Lower lobe of right lung (tissue), 2 donors: Measurements from ENCODE around the gene PCED1B. TPM values are rescaled to one million over a fixed set of nuclear protein-coding genes. Genes with fewer than 3 reads are reported as not detected.
"Not testable (repeated sequence)": the region's sequence is repeated elsewhere in the genome, so short reads cannot be mapped to it uniquely, and the experiment has no call there.

Experiments used
- ATAC-seq, 2 donors: fragments of 200-7000 bp; cut with Tn5 transposase; one replicate each; pipeline ENCODE4 v1.9.1; 2020 to 2022; ENCODE audit warnings: mild to moderate bottlenecking in 2 of 2, moderate library complexity in 2 of 2
- DNase-seq: peaks from one replicate; pipeline ENCODE4 v3.0.0-alpha.2; 2020
- H3K27ac ChIP-seq: fragments of 200-600 bp; one replicate; pipeline ENCODE4 v1.8.0; 2022
- H3K27me3 ChIP-seq: fragments of 200-600 bp; one replicate; pipeline ENCODE4 v1.8.0; 2022; ENCODE audit warnings: low read depth
- H3K36me3 ChIP-seq: fragments of 200-600 bp; one replicate; pipeline ENCODE4 v1.8.0; 2022; ENCODE audit warnings: mild to moderate bottlenecking
- H3K4me1 ChIP-seq: fragments of 200-600 bp; one replicate; pipeline ENCODE4 v1.8.0; 2022
- H3K4me3 ChIP-seq: fragments of 200-600 bp; one replicate; pipeline ENCODE4 v1.8.0; 2022; ENCODE audit warnings: mild to moderate bottlenecking
- H3K9me3 ChIP-seq: fragments of 200-600 bp; one replicate; pipeline ENCODE4 v1.8.0; 2022
- intact Hi-C: fragments of 100-400 bp; cut with DNase I; formaldehyde crosslinking; loops from one replicate; pipeline ENCODE4 v1.11.0; 2022
- total RNA-seq: library from RNA; stranded (reverse); fragmentation: NEBNext Ultra II Directional; extraction: Animal tissue kit (Norgen Biotek cat#: 25700); gene quantifications from one replicate; pipeline ENCODE4 v1.2.1, GENCODE V29; 2021
- TF ChIP-seq, protein P1 (sequence below): fragments of 200-600 bp; IDR thresholded peaks from one replicate; pipeline ENCODE4 v1.8.0; 2022; ENCODE audit warnings: antibody characterized with exemption, mild to moderate bottlenecking
- donor health status: DM: no; HTN: yes; CAD: no; lungs with severe emphysema.

The PCED1B gene
- total RNA-seq, 1 donor from 2014 or later: 13.4 TPM

DNA sequence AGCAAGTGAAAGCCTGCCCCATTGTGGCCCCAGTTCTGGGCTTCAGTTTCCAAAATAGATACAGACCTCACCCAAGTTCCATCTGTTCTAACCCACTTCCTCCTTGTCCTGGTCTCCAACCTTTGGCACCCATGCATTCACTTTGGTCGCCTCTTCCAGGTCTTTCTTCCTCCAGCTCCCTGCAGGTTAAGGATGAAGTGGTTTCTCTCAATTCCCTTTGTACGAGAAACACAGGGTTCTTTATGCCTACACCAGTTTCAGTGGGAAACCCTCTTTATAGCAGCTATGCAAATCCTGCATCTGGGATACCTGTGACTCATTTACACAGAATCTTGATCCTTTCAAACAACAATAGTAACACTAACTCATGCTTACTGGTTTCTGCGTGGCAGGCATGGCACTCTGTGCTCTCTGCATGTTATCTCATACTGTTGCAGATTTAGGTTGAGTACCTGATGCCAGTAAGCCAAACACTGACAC, 110.9 kb downstream of the PCED1B start:
- ATAC-seq (peak; percentile 26 to 37), DNase-seq (no peak)
- no peaks in the 10 kb centered on the region for H3K36me3 ChIP-seq
- H3K4me1 ChIP-seq: peaks cover 41% of the 10 kb centered on the region
- TF ChIP-seq, protein P1, sequence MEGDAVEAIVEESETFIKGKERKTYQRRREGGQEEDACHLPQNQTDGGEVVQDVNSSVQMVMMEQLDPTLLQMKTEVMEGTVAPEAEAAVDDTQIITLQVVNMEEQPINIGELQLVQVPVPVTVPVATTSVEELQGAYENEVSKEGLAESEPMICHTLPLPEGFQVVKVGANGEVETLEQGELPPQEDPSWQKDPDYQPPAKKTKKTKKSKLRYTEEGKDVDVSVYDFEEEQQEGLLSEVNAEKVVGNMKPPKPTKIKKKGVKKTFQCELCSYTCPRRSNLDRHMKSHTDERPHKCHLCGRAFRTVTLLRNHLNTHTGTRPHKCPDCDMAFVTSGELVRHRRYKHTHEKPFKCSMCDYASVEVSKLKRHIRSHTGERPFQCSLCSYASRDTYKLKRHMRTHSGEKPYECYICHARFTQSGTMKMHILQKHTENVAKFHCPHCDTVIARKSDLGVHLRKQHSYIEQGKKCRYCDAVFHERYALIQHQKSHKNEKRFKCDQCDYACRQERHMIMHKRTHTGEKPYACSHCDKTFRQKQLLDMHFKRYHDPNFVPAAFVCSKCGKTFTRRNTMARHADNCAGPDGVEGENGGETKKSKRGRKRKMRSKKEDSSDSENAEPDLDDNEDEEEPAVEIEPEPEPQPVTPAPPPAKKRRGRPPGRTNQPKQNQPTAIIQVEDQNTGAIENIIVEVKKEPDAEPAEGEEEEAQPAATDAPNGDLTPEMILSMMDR: no peak
- intact Hi-C loops: no loop called here
- no peak overlapping the region for H3K4me3 ChIP-seq
- peak overlapping the region; percentile 51 for H3K27ac ChIP-seq
- H3K27me3 ChIP-seq: no peaks in the 10 kb centered on the region
- no peaks in the 10 kb centered on the region for H3K9me3 ChIP-seq

DNA sequence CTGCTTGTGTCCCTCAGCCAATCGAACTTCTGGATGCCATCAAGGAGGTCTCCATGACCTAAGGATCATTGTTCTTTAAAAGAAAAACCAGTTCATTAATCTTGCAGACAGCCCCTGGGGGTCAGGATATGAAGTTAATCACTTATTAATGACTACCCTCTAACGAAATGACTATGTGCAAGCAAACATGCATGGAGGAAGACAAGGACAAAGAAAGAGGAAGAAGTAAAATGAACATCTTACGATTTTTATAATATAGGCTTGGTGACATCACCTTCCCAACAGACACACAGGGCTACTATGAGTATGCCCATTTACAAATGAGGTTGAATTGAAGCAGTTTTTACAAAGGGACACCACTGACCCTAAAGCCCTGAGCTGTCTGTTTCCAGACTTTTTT, 111.5 kb downstream of the PCED1B start:
- Histone ChIP-seq H3K27ac (peak overlapping the region; percentile 5), H3K9me3 (no peaks in the 10 kb centered on the region), H3K4me1 (peaks cover 41% of the 10 kb centered on the region), H3K27me3 (no peaks in the 10 kb centered on the region), H3K4me3 (no peak overlapping the region), H3K36me3 (no peaks in the 10 kb centered on the region)
- ATAC-seq (peak in 1 of 2 donors; percentile 39), DNase-seq (no peak)
- intact Hi-C loops: no loop called here
- TF ChIP-seq, protein P1: no peak

DNA sequence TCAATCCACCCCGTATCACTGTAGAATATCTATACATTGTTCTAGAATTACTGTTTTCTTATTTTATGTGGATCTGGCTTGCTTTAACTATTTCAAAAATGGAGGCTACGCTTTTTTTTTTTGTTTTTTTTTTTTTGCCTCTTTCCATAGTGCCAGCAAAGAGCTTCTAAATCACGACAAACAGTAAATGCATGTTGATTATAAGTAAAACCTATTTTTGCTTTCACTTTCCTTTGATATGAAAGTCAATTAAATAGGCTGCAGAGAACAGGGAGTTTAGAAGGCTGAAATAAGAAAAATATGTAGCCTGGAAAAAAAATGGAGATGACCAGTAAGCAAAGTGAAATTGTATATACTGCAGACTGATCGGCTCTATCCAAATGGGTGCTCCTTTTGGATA, 112.6 kb downstream of the PCED1B start:
- H3K4me3 ChIP-seq: no peak overlapping the region
- H3K36me3 ChIP-seq: no peaks in the 10 kb centered on the region
- no peaks in the 10 kb centered on the region for H3K9me3 ChIP-seq
- intact Hi-C loops: no loop called here
- TF ChIP-seq, protein P1: no peak
- no peak for DNase-seq
- H3K4me1 ChIP-seq: peaks cover 41% of the 10 kb centered on the region
- no peak overlapping the region for H3K27ac ChIP-seq
- H3K27me3 ChIP-seq: no peaks in the 10 kb centered on the region
- no peak for ATAC-seq

DNA sequence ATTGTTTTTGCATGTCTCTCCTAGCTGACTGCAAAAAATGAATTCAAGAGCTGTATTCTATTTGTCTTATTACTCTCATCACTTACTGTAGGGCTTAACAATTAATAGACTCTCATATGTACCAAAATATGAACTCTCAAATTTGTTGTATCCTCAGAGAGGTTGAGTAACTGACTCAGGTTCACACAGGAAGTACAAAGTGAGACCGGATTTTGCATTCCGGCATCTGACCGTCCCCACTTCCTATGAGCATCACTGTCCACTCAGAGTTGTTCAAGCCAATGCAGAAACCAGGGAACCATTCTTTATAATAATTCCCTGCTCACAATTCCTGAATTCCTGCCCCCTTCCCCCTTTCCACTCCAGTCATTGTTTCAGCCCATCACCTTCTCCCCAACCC, 113.6 kb downstream of the PCED1B start:
- Histone ChIP-seq H3K4me1 (peaks cover 41% of the 10 kb centered on the region), H3K9me3 (no peaks in the 10 kb centered on the region), H3K4me3 (no peak overlapping the region), H3K27me3 (no peaks in the 10 kb centered on the region), H3K36me3 (no peaks in the 10 kb centered on the region), H3K27ac (no peak overlapping the region)
- intact Hi-C loops: no loop called here
- DNase-seq: no peak
- ATAC-seq: no peak
- TF ChIP-seq, protein P1: no peak

DNA sequence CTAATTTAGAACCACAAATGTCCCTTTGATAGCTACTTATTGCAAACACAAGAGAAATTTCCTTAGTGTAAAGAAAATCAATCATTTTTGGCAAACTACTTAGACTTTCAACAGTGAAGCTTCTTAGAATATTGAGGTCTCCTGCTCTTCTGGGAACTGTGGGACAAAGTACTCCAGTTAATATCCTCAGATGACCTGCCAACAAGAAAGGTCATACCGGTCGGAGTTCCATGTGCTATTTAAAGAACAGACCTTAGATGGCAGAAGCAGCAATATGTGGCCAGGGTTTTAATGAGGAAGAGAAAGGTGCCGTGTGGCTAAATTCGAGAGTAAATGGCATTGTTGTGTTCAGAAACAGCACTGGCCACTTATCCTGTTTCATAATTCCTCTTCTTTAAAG, 115.1 kb downstream of the PCED1B start:
- H3K27ac ChIP-seq: no peak overlapping the region
- H3K36me3 ChIP-seq: no peaks in the 10 kb centered on the region
- no peaks in the 10 kb centered on the region for H3K27me3 ChIP-seq
- no peaks in the 10 kb centered on the region for H3K9me3 ChIP-seq
- ATAC-seq: no peak
- no peak for DNase-seq
- H3K4me3 ChIP-seq: no peak overlapping the region
- TF ChIP-seq, protein P1: no peak
- intact Hi-C loops: no loop called here
- H3K4me1 ChIP-seq: peaks cover 28% of the 10 kb centered on the region

DNA sequence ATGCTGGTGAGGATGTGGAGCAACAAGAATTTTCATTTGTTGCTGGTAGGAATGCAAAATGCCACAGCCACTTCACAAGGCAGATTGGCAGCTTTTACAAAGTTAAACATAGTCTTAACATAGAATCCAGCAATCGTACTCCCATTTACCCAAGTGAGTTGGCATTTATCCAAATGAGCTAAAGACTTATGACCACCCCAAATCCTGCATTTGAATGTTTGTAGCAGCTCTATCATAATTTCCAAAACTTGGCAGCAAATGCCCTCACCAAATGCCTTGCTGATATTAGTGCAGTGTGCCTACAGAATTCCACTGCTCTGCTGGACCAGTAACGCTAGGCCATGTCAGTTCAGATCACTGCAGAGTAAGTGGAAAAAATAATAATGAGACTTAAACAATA, 121.0 kb downstream of the PCED1B start:
- Histone ChIP-seq H3K27ac (no peak overlapping the region), H3K4me1 (no peaks in the 10 kb centered on the region), H3K36me3 (no peaks in the 10 kb centered on the region), H3K4me3 (no peak overlapping the region), H3K9me3 (no peaks in the 10 kb centered on the region), H3K27me3 (no peaks in the 10 kb centered on the region)
- intact Hi-C loops: no loop called here
- TF ChIP-seq, protein P1: no peak
- DNase-seq (no peak), ATAC-seq (no peak)

DNA sequence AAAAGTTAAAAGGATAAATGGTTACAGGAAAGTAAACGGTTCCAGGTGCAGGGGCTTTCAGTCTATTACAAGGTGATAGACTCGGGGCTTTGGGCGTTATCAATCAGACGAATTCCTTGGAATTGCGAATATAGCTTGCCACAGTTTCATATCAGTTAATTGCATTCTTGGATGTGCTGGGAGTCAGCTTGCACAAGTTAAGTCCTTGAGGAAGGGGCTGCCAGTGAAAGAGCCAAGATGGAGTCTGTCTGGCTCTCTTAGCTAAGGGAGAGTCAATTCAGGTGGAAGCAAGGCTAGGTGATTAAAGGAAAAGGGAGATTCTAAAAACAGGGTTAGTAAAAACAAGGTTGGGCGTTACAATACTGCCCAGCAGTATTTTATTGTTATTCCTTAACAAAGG, 121.8 kb downstream of the PCED1B start:
- H3K36me3 ChIP-seq, H3K4me3 ChIP-seq, intact Hi-C loops, H3K27me3 ChIP-seq, H3K4me1 ChIP-seq, H3K9me3 ChIP-seq, H3K27ac ChIP-seq, DNase-seq, ATAC-seq: not testable (repeated sequence)
